Left kidney (tissue), 8 donors: ENCODE results near the gene PPIP5K1. TPM values are rescaled to one million over a fixed set of nuclear protein-coding genes. Genes with fewer than 3 reads are reported as not detected.
"Not testable (repeated sequence)": the region's sequence is repeated elsewhere in the genome, so short reads cannot be mapped to it uniquely, and the experiment has no call there.

ENCODE experiments used
- DNase-seq: peaks from one replicate; pipeline ENCODE4 v3.0.0-alpha.2; 2013
- long read RNA-seq, 8 donors: transcript quantifications; one replicate each; lab custom pipeline, GENCODE V29; 2026
- polyA plus RNA-seq: library from polyadenylated mRNA; unstranded; fragments of 120-200 nt; gene quantifications from one replicate; pipeline ENCODE4 v1.2.1, GENCODE V29; 2013; ENCODE audit not compliant: insufficient read length

The PPIP5K1 gene
- 37.2 TPM for polyA plus RNA-seq
- long read RNA-seq, donor 1, partial matches to known transcripts, result 0 of 1 reads
- long read RNA-seq, donor 1, other reads (novel, unspliced or antisense), result 0 of 1 reads
- long read RNA-seq, donor 2, result 0 reads
- long read RNA-seq, donor 3, result 0 reads
- long read RNA-seq, donor 4, result 0 reads
- long read RNA-seq, donor 5, result 0 reads
- long read RNA-seq, donor 6, result 0 reads
- long read RNA-seq, donor 7, result 0 reads
- long read RNA-seq, donor 8, result 0 reads

GRCh38 chr15:43589778-43590466 is at the start of gene PPIP5K1:
Gene PPIP5K1, minus strand, starts transcription at chr15:43590208. Its CDS starts 5,704 bp downstream, at chr15:43584504.
- DNase-seq, result not testable (repeated sequence)

GRCh38 chr15:43638464-43639204 is 48.6 kb upstream of the PPIP5K1 start:
- DNase-seq, result not testable (repeated sequence)

- not testable (repeated sequence) for DNase-seq
Observed at GRCh38 chr15:43626937-43627336, 36.9 kb upstream of the PPIP5K1 start.

- DNase-seq, result no peak
Observed at GRCh38 chr15:43625106-43625505, 35.1 kb upstream of the PPIP5K1 start.

GRCh38 chr15:43622068-43622799 is 32.2 kb upstream of the PPIP5K1 start:
- DNase-seq, result not testable (repeated sequence)

- not testable (repeated sequence) for DNase-seq
Observed at GRCh38 chr15:43618700-43619099, 28.7 kb upstream of the PPIP5K1 start, which contains the start of gene STRC. Gene STRC, minus strand, starts transcription at chr15:43618800. Its CDS starts 78 bp downstream, at chr15:43618722.

- not testable (repeated sequence) for DNase-seq
Observed at GRCh38 chr15:43617750-43618149, 27.7 kb upstream of the PPIP5K1 start.

GRCh38 chr15:43602233-43602632 is 12.2 kb upstream of the PPIP5K1 start:
- DNase-seq, result not testable (repeated sequence)

- not testable (repeated sequence) for DNase-seq
Observed at GRCh38 chr15:43600200-43600599, 10.2 kb upstream of the PPIP5K1 start.

- DNase-seq, result not testable (repeated sequence)
Observed at GRCh38 chr15:43599131-43599530, 9.1 kb upstream of the PPIP5K1 start.

GRCh38 chr15:43593328-43594190 is 3.6 kb upstream of the PPIP5K1 start, which contains the start of gene CKMT1B:
Gene CKMT1B, plus strand, starts transcription at chr15:43594027. Its CDS starts 192 bp downstream, at chr15:43594219.
- not testable (repeated sequence) for DNase-seq

GRCh38 chr15:43592841-43593240 is 2.8 kb upstream of the PPIP5K1 start:
- DNase-seq, result not testable (repeated sequence)

GRCh38 chr15:43574607-43575006 is 15.4 kb downstream of the PPIP5K1 start:
- DNase-seq, result not testable (repeated sequence)

GRCh38 chr15:43566615-43567014 is 23.4 kb downstream of the PPIP5K1 start:
- DNase-seq, result not testable (repeated sequence)

GRCh38 chr15:43563793-43564192 is 26.2 kb downstream of the PPIP5K1 start:
- not testable (repeated sequence) for DNase-seq

GRCh38 chr15:43562753-43563152 is 27.3 kb downstream of the PPIP5K1 start:
- not testable (repeated sequence) for DNase-seq

GRCh38 chr15:43552986-43553385 is 37.0 kb downstream of the PPIP5K1 start:
- DNase-seq, result no peak

- no peak for DNase-seq
Observed at GRCh38 chr15:43552256-43552655, 37.8 kb downstream of the PPIP5K1 start.

- no peak for DNase-seq
Observed at GRCh38 chr15:43550527-43551363, 39.3 kb downstream of the PPIP5K1 start.

GRCh38 chr15:43547539-43547938 is 42.5 kb downstream of the PPIP5K1 start:
- DNase-seq, result no peak
